ENCODE data around the gene STMN3. TPM values are rescaled to one million over a fixed set of nuclear protein-coding genes. Genes with fewer than 3 reads are reported as not detected.
"Not testable (repeated sequence)": the region's sequence is repeated elsewhere in the genome, so short reads cannot be mapped to it uniquely, and the experiment has no call there.

STMN3 gene
- polyA plus RNA-seq, 1 of the 3 experiments (the other 2 are of a cell fraction), result 111 TPM

DNA sequence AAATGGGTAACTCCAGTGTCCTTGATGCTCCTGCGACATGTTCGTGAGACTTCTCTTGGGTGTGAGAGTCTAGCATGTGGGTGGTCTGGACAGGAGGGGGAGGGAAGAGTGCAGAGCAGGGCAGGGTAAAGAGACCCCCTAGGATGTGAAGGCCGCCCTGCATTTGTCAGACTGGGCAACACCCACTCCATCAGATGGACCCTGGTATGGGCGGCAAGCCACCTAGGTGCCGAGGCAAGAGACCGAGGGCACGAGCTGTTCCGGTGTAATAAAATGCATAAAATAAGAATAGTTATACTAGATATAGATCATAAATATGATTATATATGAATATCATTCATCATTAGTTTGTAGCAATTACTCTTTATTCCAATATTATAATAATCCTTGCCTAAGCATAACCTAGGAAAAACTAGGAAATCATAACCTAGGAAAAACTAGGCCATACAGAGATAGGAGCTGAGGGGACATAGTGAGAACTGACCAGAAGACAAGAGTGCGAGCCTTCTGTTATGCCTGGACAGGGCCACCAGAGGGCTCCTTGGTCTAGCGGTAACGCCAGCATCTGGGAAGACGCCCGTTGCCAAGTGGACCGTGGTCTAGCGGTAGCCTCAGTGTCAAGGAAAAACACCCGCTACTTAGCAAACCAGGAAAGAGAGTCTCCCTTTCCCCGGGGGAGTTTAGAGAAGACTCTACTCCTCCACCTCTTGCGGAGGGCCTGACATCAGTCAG lies 39.2 kb downstream of the STMN3 start:
- H3K4me2 ChIP-seq; H4K20me1 ChIP-seq (ENCODE audit: insufficient read depth); H3K9me2 ChIP-seq; H3K9me3 ChIP-seq; H3K4me3 ChIP-seq (ENCODE audit: low read depth in 2 of 2, low read length in 1 of 2); H3K4me1 ChIP-seq (ENCODE audit: control insufficient read depth in 1 of 2, insufficient read depth in 2 of 2, low read depth in 1 of 2, low read length in 1 of 2); H3K9ac ChIP-seq; POLR2A ChIA-PET; H3K27me3 ChIP-seq (ENCODE audit: insufficient read depth); H3F3A ChIP-seq (replicated peaks; ENCODE audit: insufficient read depth); H2AFZ ChIP-seq (ENCODE audit: low read depth); DNase-seq; H3K27ac ChIP-seq (ENCODE audit: low read depth in 2 of 2, low read length in 1 of 2): not testable (repeated sequence)
- CTCF ChIA-PET, result interaction anchor here (0.6 to 1.2 kb wide), 4 partner anchors 31 to 391 kb away, joined by 3 to 4 read pairs (median 4); partner anchors contain the start of gene PTK6
- 96% methylated on average over 17 of the region's 18 CpGs for whole genome bisulfite sequencing (ENCODE audit: low lambda C conversion rate)
- Histone ChIP-seq H3K36me3 (replicated peaks in 1 of 2; ENCODE audit: control insufficient read depth in 1 of 2, insufficient read depth in 2 of 2, low read length in 1 of 2) (peaks cover 7 to 10% of the 10 kb centered on the region in 2 experiments), H3K79me2 (ENCODE audit: insufficient read depth) (peaks cover 12% of the 10 kb centered on the region)
- TF ChIP-seq, protein P1, sequence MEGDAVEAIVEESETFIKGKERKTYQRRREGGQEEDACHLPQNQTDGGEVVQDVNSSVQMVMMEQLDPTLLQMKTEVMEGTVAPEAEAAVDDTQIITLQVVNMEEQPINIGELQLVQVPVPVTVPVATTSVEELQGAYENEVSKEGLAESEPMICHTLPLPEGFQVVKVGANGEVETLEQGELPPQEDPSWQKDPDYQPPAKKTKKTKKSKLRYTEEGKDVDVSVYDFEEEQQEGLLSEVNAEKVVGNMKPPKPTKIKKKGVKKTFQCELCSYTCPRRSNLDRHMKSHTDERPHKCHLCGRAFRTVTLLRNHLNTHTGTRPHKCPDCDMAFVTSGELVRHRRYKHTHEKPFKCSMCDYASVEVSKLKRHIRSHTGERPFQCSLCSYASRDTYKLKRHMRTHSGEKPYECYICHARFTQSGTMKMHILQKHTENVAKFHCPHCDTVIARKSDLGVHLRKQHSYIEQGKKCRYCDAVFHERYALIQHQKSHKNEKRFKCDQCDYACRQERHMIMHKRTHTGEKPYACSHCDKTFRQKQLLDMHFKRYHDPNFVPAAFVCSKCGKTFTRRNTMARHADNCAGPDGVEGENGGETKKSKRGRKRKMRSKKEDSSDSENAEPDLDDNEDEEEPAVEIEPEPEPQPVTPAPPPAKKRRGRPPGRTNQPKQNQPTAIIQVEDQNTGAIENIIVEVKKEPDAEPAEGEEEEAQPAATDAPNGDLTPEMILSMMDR (IDR thresholded peaks at IDR 0.05), result peak; percentile 41

DNA sequence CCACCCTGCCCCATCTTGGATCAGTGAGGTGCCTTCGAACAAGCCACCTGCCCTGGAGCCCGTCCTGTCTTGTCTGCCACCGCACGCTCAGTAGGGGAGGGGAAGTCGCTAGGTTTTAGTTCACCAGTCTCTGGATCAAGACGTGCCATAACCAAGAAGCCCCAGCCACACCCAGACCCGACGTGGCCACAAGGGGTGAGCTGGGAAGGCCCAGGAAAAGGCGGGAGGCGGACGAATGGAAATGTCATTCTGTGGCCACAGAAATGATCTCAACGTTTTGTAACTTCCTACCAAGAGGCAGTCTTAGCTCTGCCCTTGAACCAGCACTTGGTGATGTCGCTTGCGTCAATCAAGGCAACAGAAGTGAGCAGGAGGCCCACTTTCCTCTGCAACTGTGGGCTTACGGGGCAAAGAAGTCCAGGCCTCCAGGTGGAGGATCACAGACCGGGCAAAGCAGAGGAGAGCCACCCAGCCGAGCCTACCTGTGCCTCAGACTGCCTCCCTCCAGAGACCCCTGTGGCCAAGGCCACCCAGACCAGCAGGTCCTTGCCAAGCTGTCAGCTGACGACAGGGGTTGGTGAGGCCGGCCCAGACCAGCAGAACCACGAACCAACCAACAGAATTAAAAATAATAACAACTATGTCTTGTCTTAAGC lies 40.8 kb downstream of the STMN3 start:
- Histone ChIP-seq H3K4me1 (ENCODE audit: control insufficient read depth in 1 of 2, insufficient read depth in 2 of 2, low read depth in 1 of 2, low read length in 1 of 2) (no peaks in the 10 kb centered on the region; a peak in 1 of 4 replicates), H3K9me3 (no peaks in the 10 kb centered on the region), H3K36me3 (replicated peaks in 1 of 2; ENCODE audit: control insufficient read depth in 1 of 2, insufficient read depth in 2 of 2, low read length in 1 of 2) (peaks cover 0 to 7% of the 10 kb centered on the region in 2 experiments), H3K79me2 (ENCODE audit: insufficient read depth) (peaks cover 7% of the 10 kb centered on the region), H3K27me3 (ENCODE audit: insufficient read depth) (no peaks in the 10 kb centered on the region), H3K9ac (no peak overlapping the region), H3F3A (replicated peaks; ENCODE audit: insufficient read depth) (no peaks in the 10 kb centered on the region), H3K27ac (ENCODE audit: low read depth in 2 of 2, low read length in 1 of 2) (no peak overlapping the region), H3K9me2 (no peaks in the 10 kb centered on the region), H3K4me2 (no peak overlapping the region), H4K20me1 (ENCODE audit: insufficient read depth) (no peaks in the 10 kb centered on the region), H3K4me3 (ENCODE audit: low read depth in 2 of 2, low read length in 1 of 2) (no peak overlapping the region), H2AFZ (ENCODE audit: low read depth) (no peak overlapping the region)
- 83% methylated on average over 15 of the region's 20 CpGs for WGBS (ENCODE audit: low lambda C conversion rate)
- ChIA-PET POLR2A (no interaction called here), CTCF (interaction anchor here (0.8 to 1.6 kb wide), 2 partner anchors 16 to 74 kb away, joined by 3 to 4 read pairs; no protein-coding TSS in a partner anchor)
- no peak for TF ChIP-seq FOXJ3 (CRISPR knock-in tag; IDR thresholded peaks at IDR 0.05)
- TF ChIP-seq, protein P2, sequence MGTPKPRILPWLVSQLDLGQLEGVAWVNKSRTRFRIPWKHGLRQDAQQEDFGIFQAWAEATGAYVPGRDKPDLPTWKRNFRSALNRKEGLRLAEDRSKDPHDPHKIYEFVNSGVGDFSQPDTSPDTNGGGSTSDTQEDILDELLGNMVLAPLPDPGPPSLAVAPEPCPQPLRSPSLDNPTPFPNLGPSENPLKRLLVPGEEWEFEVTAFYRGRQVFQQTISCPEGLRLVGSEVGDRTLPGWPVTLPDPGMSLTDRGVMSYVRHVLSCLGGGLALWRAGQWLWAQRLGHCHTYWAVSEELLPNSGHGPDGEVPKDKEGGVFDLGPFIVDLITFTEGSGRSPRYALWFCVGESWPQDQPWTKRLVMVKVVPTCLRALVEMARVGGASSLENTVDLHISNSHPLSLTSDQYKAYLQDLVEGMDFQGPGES (IDR thresholded peaks at IDR 0.05; ENCODE audit: low read depth, low read length), result no peak
- no peak for TF ChIP-seq SIN3A (IDR thresholded peaks at IDR 0.05; ENCODE audit: borderline replicate concordance, low read depth, low read length)
- no peak for DNase-seq

DNA sequence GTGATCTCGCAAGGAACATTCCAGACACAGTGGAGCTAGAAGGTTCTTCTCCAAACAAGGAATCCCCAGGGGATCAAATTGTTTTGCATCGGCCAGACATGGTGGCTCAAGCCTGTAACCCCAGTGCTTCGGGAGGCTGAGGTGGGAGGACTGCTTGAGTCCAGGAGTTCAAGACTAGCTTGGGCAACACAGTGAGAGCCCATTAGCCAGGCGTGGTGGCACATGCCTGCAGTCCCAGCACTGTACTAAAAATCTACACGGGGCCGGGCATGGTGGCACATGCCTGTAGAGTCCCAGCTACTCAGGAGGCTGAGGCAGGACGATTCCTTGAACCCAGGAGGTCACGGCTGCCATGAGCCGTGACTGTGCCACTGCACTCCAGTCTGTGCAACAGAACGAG lies 41.6 kb downstream of the STMN3 start:
- Histone ChIP-seq H3K4me1 (ENCODE audit: control insufficient read depth in 1 of 2, insufficient read depth in 2 of 2, low read depth in 1 of 2, low read length in 1 of 2) (no peaks in the 10 kb centered on the region; a peak in 1 of 4 replicates), H4K20me1 (ENCODE audit: insufficient read depth) (no peaks in the 10 kb centered on the region), H3K9me3 (no peaks in the 10 kb centered on the region), H2AFZ (ENCODE audit: low read depth) (no peak overlapping the region), H3K9ac (no peak overlapping the region), H3F3A (replicated peaks; ENCODE audit: insufficient read depth) (no peaks in the 10 kb centered on the region), H3K27me3 (ENCODE audit: insufficient read depth) (no peaks in the 10 kb centered on the region), H3K79me2 (ENCODE audit: insufficient read depth) (peaks cover 9% of the 10 kb centered on the region), H3K4me3 (ENCODE audit: low read depth in 2 of 2, low read length in 1 of 2) (no peak overlapping the region), H3K4me2 (no peak overlapping the region), H3K27ac (ENCODE audit: low read depth in 2 of 2, low read length in 1 of 2) (no peak overlapping the region), H3K36me3 (replicated peaks in 1 of 2; ENCODE audit: control insufficient read depth in 1 of 2, insufficient read depth in 2 of 2, low read length in 1 of 2) (peaks cover 0 to 7% of the 10 kb centered on the region in 2 experiments), H3K9me2 (no peaks in the 10 kb centered on the region)
- ChIA-PET CTCF (interaction anchor here (0.8 to 1.6 kb wide), 2 partner anchors 16 to 73 kb away, joined by 3 to 4 read pairs; no protein-coding TSS in a partner anchor), POLR2A (no interaction called here)
- DNase-seq, result no peak
- TF ChIP-seq CHD2 (IDR thresholded peaks at IDR 0.05; ENCODE audit: low read length, partially characterized antibody), result no peak
- no peak for TF ChIP-seq GABPA (IDR thresholded peaks at IDR 0.05; ENCODE audit: low read depth)
- TF ChIP-seq, protein P1 (IDR thresholded peaks at IDR 0.05), result no peak
- 93% methylated on average over 6 of the region's 10 CpGs for WGBS (ENCODE audit: low lambda C conversion rate)
